ENCODE data around the gene NTS. TPM values are rescaled to one million over a fixed set of nuclear protein-coding genes. Genes with fewer than 3 reads are reported as not detected.

The NTS gene
- total and polyA plus RNA-seq, 5 donors from 2014 or later = not detected

DNA sequence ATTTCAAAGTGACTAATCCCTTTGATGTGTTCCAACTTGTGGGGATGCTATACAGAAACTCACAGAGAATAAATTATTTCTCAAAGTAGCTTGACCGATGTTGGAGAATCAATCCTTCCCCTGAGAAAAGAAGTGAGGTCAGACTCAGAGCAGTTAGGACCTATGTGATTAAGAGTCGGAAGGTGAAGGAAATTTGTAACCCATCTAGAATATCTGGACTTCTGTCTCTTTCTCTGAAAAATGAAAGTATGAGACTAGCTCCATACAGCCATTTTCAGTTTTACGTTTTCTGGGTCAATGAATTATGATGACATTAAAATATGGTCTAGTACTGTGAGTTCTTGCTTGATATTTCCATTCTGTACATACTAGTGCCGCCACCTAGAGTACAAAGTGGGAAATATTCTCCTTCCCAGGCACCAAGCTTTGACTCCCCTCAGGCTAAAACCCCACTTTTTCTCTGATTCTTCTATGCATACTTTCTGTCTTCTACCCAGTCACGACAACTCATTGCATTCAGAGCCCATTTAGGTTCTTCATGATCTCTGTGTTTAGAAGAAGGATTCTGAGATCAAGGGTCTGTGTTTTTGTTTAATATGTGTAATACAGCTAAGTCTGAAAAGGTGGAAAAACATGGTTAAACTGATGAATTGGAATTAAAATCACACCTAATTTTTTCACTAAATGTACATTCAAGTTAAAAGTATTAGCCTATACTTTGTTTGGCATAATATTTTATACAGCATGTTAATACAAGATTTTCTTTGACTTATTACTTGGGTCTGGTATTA lies 6.9 kb upstream of the NTS start:
- peak in 1 of 3 donors; percentile 18 for DNase-seq
- peaks cover 0 to 16% (median 3%) of the 10 kb centered on the region in 7 donors for H3K9me3 Mint-ChIP-seq
- H3K36me3 Mint-ChIP-seq = no peaks in the 10 kb centered on the region

DNA sequence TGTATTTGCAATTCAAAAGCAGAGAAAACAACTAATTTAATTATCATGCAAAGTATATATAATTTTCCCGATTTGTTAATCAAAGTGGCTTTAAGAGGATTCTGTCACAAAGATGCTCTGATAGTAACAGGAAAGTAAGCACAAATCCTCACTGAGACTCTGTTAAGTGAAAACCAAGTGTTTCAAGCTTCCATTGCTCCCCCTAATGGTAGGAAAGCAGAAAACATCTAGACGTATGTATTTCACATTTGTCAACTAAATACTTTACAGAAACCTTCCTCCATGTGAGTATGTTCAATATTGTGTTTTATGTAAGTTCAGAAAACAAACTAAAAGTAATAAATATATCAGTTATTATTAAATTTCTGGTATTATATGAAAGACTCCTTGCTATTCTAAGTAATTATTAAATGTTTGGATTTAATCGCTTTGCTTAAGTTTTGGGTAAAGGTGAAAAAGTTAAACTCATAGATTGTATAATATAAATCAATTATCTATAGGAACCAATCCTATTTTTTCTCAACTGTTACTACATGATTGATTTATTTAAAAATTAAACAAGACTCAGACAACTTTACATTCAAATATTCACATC lies 1.5 kb upstream of the NTS start:
- no peak overlapping the region for H3K27ac Mint-ChIP-seq
- H3K4me3 Mint-ChIP-seq = no peak overlapping the region
- no peaks in the 10 kb centered on the region for H3K4me1 ChIP-seq (ENCODE audit: control insufficient read depth, insufficient read depth, low read length, poor library complexity, severe bottlenecking)
- no peaks in the 10 kb centered on the region for H3K36me3 Mint-ChIP-seq
- H3K27me3 Mint-ChIP-seq = no peaks in the 10 kb centered on the region
- H3K27ac ChIP-seq (ENCODE audit: insufficient read depth, low read length, poor library complexity, severe bottlenecking) = no peak overlapping the region
- DNase-seq (peak in 2 of 3 donors; percentile 0 to 42), ATAC-seq (ENCODE audit: low read depth in 2 of 2) (no peak)
- H3K4me1 Mint-ChIP-seq = no peaks in the 10 kb centered on the region
- H3K36me3 ChIP-seq (ENCODE audit: control insufficient read depth, insufficient read depth, low read length) = no peaks in the 10 kb centered on the region
- no peaks in the 10 kb centered on the region for H3K27me3 ChIP-seq (ENCODE audit: control insufficient read depth, insufficient read depth, low read length)
- no peaks in the 10 kb centered on the region for H3K9me3 ChIP-seq (ENCODE audit: control insufficient read depth in 2 of 2, low read length in 2 of 2)
- H3K4me3 ChIP-seq (ENCODE audit: low read depth, low read length) = no peak overlapping the region
- peaks cover 0 to 5% (median 0%) of the 10 kb centered on the region in 7 donors for H3K9me3 Mint-ChIP-seq

More for the DNA sequence above, 6.9 kb upstream of the NTS start:
- H3K27ac Mint-ChIP-seq = no peak overlapping the region
- Histone ChIP-seq H3K36me3 (ENCODE audit: control insufficient read depth, insufficient read depth, low read length) (no peaks in the 10 kb centered on the region), H3K4me3 (ENCODE audit: low read depth, low read length) (no peak overlapping the region), H3K27ac (ENCODE audit: insufficient read depth, low read length, poor library complexity, severe bottlenecking) (no peak overlapping the region), H3K4me1 (ENCODE audit: control insufficient read depth, insufficient read depth, low read length, poor library complexity, severe bottlenecking) (no peaks in the 10 kb centered on the region), H3K27me3 (ENCODE audit: control insufficient read depth, insufficient read depth, low read length) (no peaks in the 10 kb centered on the region), H3K9me3 (ENCODE audit: control insufficient read depth in 2 of 2, low read length in 2 of 2) (no peaks in the 10 kb centered on the region)
- no peak overlapping the region for H3K4me3 Mint-ChIP-seq
- ATAC-seq (ENCODE audit: low read depth in 2 of 2) = no peak
- H3K4me1 Mint-ChIP-seq = no peaks in the 10 kb centered on the region
- H3K27me3 Mint-ChIP-seq = no peaks in the 10 kb centered on the region

DNA sequence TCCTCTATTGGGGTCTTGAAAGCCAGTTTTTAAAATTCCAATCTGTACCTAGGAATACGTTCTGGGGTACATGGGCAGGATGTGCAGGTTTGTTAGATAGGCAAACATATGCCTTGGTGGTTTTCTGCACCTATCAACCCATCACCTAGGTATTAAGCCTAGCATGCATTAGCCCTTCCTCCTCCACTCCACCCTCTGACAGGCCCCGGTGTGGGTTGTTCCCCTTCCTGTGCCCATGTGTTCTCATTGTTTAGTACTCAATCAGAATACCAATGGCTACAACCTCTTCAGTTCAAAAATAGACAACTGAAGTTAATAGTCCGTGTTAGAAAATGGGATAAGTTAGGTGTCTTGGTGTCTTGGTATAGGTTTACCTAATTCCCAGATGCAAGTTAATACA lies 3.4 kb downstream of the NTS start:
- H3K4me1 Mint-ChIP-seq = no peaks in the 10 kb centered on the region
- H3K27ac Mint-ChIP-seq = no peak overlapping the region
- no peak overlapping the region for H3K4me3 ChIP-seq (ENCODE audit: low read depth, low read length)
- no peaks in the 10 kb centered on the region for H3K9me3 ChIP-seq (ENCODE audit: control insufficient read depth in 2 of 2, low read length in 2 of 2)
- H3K4me1 ChIP-seq (ENCODE audit: control insufficient read depth, insufficient read depth, low read length, poor library complexity, severe bottlenecking) = no peaks in the 10 kb centered on the region
- H3K27me3 Mint-ChIP-seq = no peaks in the 10 kb centered on the region
- no peaks in the 10 kb centered on the region for H3K36me3 Mint-ChIP-seq
- no peak overlapping the region for H3K27ac ChIP-seq (ENCODE audit: insufficient read depth, low read length, poor library complexity, severe bottlenecking)
- DNase-seq = no peak
- no peak overlapping the region for H3K4me3 Mint-ChIP-seq
- no peak for ATAC-seq (ENCODE audit: low read depth in 2 of 2)
- no peaks in the 10 kb centered on the region for H3K27me3 ChIP-seq (ENCODE audit: control insufficient read depth, insufficient read depth, low read length)
- H3K36me3 ChIP-seq (ENCODE audit: control insufficient read depth, insufficient read depth, low read length) = no peaks in the 10 kb centered on the region
- H3K9me3 Mint-ChIP-seq = no peaks in the 10 kb centered on the region

DNA sequence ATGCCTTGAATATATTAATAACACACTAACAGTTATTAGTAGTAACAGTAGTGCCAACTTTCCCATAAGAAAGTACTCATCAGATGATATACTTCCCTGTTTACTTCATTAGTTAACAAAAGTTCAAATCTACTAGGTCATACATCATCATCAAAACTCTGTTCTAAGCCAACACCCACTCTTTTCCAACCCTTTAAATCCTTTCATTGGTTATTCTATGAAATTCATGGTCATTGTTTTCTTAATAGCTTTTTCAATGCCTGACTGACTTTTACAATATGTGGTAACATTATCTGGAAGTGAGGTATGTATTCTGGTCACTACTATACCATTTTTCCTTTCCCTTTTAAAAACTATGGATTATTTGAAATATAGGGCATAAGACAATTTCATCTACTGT lies 9.7 kb downstream of the NTS start:
- Histone ChIP-seq H3K36me3 (ENCODE audit: control insufficient read depth, insufficient read depth, low read length) (no peaks in the 10 kb centered on the region), H3K4me3 (ENCODE audit: low read depth, low read length) (no peak overlapping the region), H3K27ac (ENCODE audit: insufficient read depth, low read length, poor library complexity, severe bottlenecking) (no peak overlapping the region), H3K9me3 (ENCODE audit: control insufficient read depth in 2 of 2, low read length in 2 of 2) (no peaks in the 10 kb centered on the region), H3K4me1 (ENCODE audit: control insufficient read depth, insufficient read depth, low read length, poor library complexity, severe bottlenecking) (no peaks in the 10 kb centered on the region), H3K27me3 (ENCODE audit: control insufficient read depth, insufficient read depth, low read length) (no peaks in the 10 kb centered on the region)
- Mint-ChIP-seq H3K9me3 (peaks cover 0 to 3% (median 0%) of the 10 kb centered on the region in 7 donors), H3K4me1 (no peaks in the 10 kb centered on the region), H3K27ac (no peak overlapping the region), H3K4me3 (no peak overlapping the region), H3K36me3 (no peaks in the 10 kb centered on the region), H3K27me3 (no peaks in the 10 kb centered on the region)
- no peak for ATAC-seq (ENCODE audit: low read depth in 2 of 2)
- no peak for DNase-seq

DNA sequence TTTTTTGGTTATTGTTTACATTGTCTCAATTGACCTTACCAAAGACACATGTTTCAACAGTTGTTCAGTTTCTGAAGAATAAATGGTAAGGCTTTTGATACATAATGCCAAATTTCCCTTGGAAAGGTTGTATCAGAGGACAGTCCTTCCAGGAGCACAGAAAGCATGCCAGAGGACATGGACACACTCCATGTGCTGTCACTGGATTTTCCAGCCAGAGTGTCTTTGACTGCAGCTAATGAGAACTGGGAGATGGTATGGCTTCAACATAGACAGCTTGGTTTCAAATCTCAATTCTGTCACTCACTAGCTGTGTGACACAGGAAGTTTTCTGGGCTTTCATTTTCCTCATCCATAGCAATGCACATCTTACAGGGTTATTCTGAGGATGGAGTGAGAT lies 20.6 kb downstream of the NTS start:
- H3K9me3 Mint-ChIP-seq = peaks cover 0 to 6% (median 0%) of the 10 kb centered on the region in 7 donors
- Histone ChIP-seq H3K4me1 (ENCODE audit: control insufficient read depth, insufficient read depth, low read length, poor library complexity, severe bottlenecking) (no peaks in the 10 kb centered on the region), H3K27ac (ENCODE audit: insufficient read depth, low read length, poor library complexity, severe bottlenecking) (no peak overlapping the region), H3K36me3 (ENCODE audit: control insufficient read depth, insufficient read depth, low read length) (no peaks in the 10 kb centered on the region), H3K4me3 (ENCODE audit: low read depth, low read length) (no peak overlapping the region), H3K9me3 (ENCODE audit: control insufficient read depth in 2 of 2, low read length in 2 of 2) (no peaks in the 10 kb centered on the region), H3K27me3 (ENCODE audit: control insufficient read depth, insufficient read depth, low read length) (no peaks in the 10 kb centered on the region)
- no peaks in the 10 kb centered on the region for H3K4me1 Mint-ChIP-seq
- no peak for DNase-seq
- no peaks in the 10 kb centered on the region for H3K27me3 Mint-ChIP-seq
- no peak overlapping the region for H3K27ac Mint-ChIP-seq
- no peaks in the 10 kb centered on the region for H3K36me3 Mint-ChIP-seq
- no peak for ATAC-seq (ENCODE audit: low read depth in 2 of 2)
- no peak overlapping the region for H3K4me3 Mint-ChIP-seq

DNA sequence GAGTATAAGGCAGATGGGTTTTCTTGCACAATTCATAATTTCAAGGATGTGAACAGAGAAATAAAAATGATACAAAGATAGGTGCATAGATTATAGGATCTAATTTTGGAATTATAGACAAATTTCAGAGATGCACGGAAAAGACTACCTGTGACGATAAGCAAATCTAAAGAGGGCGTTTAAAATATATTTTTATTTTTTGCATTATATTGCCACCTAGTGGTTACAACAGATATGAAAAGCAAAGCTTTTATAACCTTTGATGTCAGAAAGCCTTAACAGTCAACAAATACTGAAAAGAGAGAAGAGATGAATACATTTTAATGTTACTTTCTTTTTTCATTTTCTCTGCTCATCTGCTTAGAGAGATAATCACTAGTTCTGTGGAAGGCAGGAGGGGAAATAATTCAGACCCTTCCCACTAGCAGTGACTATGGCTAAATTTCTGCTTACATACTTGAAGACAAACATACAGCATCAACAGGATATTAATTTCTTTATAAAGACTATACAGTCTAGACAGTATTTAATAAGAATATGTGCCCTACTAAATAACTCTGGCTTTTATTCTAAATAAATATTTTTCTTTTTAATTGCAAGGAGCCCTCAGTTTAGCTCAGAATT lies 46.3 kb downstream of the NTS start:
- Mint-ChIP-seq H3K27me3 (no peaks in the 10 kb centered on the region), H3K4me3 (no peak overlapping the region), H3K9me3 (peaks cover 0 to 2% (median 0%) of the 10 kb centered on the region in 7 donors), H3K4me1 (no peaks in the 10 kb centered on the region), H3K36me3 (no peaks in the 10 kb centered on the region), H3K27ac (no peak overlapping the region)
- Histone ChIP-seq H3K4me1 (ENCODE audit: control insufficient read depth, insufficient read depth, low read length, poor library complexity, severe bottlenecking) (no peaks in the 10 kb centered on the region), H3K36me3 (ENCODE audit: control insufficient read depth, insufficient read depth, low read length) (no peaks in the 10 kb centered on the region), H3K27ac (ENCODE audit: insufficient read depth, low read length, poor library complexity, severe bottlenecking) (no peak overlapping the region), H3K27me3 (ENCODE audit: control insufficient read depth, insufficient read depth, low read length) (no peaks in the 10 kb centered on the region), H3K4me3 (ENCODE audit: low read depth, low read length) (no peak overlapping the region), H3K9me3 (ENCODE audit: control insufficient read depth in 2 of 2, low read length in 2 of 2) (no peaks in the 10 kb centered on the region)
- no peak for ATAC-seq (ENCODE audit: low read depth in 2 of 2)
- peak in 2 of 3 donors; percentile 12 to 23 for DNase-seq

DNA sequence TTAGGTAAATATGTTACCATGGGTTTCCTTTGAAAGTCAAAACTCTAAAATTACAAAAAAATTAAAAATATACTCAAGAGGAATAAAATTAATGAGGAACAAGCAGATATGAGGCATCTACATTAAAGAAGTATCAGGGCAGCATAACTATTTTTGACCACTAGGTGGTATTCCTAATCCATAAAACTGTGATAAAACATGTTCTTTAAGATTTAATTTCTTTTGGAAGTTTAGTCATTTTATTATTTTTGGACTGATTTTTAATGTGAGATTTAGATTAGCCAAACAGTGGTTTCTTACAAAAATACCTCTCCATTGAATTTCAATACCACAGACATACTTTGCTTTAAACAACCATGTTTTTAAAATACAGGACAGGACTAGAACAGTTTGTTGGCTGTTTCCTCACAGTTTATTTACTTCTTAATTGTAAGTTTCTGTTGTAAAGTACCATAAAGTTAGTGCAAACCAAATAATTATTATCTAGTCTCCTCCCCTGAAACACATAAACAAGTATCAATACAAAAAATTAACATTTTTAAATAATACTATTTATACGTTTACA lies 49.8 kb downstream of the NTS start:
- no peaks in the 10 kb centered on the region for H3K27me3 ChIP-seq (ENCODE audit: control insufficient read depth, insufficient read depth, low read length)
- Mint-ChIP-seq H3K27me3 (no peaks in the 10 kb centered on the region), H3K9me3 (peaks cover 0 to 2% (median 0%) of the 10 kb centered on the region in 7 donors), H3K4me3 (no peak overlapping the region), H3K4me1 (no peaks in the 10 kb centered on the region), H3K27ac (no peak overlapping the region), H3K36me3 (no peaks in the 10 kb centered on the region)
- no peaks in the 10 kb centered on the region for H3K36me3 ChIP-seq (ENCODE audit: control insufficient read depth, insufficient read depth, low read length)
- H3K27ac ChIP-seq (ENCODE audit: insufficient read depth, low read length, poor library complexity, severe bottlenecking) = no peak overlapping the region
- H3K4me1 ChIP-seq (ENCODE audit: control insufficient read depth, insufficient read depth, low read length, poor library complexity, severe bottlenecking) = no peaks in the 10 kb centered on the region
- no peaks in the 10 kb centered on the region for H3K9me3 ChIP-seq (ENCODE audit: control insufficient read depth in 2 of 2, low read length in 2 of 2)
- ATAC-seq (ENCODE audit: low read depth in 2 of 2) (no peak), DNase-seq (peak in 1 of 3 donors; percentile 1)
- H3K4me3 ChIP-seq (ENCODE audit: low read depth, low read length) = no peak overlapping the region

Data from CD4-positive, CD25-positive, alpha-beta regulatory T cell (primary cell).